ENCODE results near the gene FUBP3. TPM values are rescaled to one million over a fixed set of nuclear protein-coding genes. Genes with fewer than 3 reads are reported as not detected.

FUBP3 gene
- polyA plus RNA-seq, 1 experiment: 38.8 TPM

- TF ChIP-seq CTCF (IDR thresholded peaks at IDR 0.05; ENCODE audit: insufficient read depth, low read depth, low read length): no peak
- Histone ChIP-seq H3K4me3 (ENCODE audit: low read depth, low read length) (no peak overlapping the region), H3K36me3 (ENCODE audit: control insufficient read depth, insufficient read depth, low read length) (no peaks in the 10 kb centered on the region), H3K27me3 (ENCODE audit: control insufficient read depth, insufficient read depth, low read length) (peaks cover 70% of the 10 kb centered on the region)
- CTCF ChIA-PET: interaction anchor here (1.1 kb wide), 1 partner anchor 19 kb away, joined by 4 read pairs; no protein-coding TSS in a partner anchor
- DNase-seq (ENCODE audit: low read depth): no peak
- POLR2A ChIA-PET: no interaction called here
These were observed 85.7 kb downstream of the FUBP3 start for GRCh38 chr9:130665029-130665430.

- no peak for DNase-seq (ENCODE audit: low read depth)
- peaks cover 66% of the 10 kb centered on the region for H3K27me3 ChIP-seq (ENCODE audit: control insufficient read depth, insufficient read depth, low read length)
- no peak overlapping the region for H3K4me3 ChIP-seq (ENCODE audit: low read depth, low read length)
- ChIA-PET POLR2A (no interaction called here), CTCF (interaction anchor here (0.8 to 1.1 kb wide), 2 partner anchors 18 to 214 kb away, joined by 3 to 4 read pairs; no protein-coding TSS in a partner anchor)
- H3K36me3 ChIP-seq (ENCODE audit: control insufficient read depth, insufficient read depth, low read length): no peaks in the 10 kb centered on the region
- no peak for TF ChIP-seq CTCF (IDR thresholded peaks at IDR 0.05; ENCODE audit: insufficient read depth, low read depth, low read length)
These were observed 86.3 kb downstream of the FUBP3 start for GRCh38 chr9:130665431-130666392.

GRCh38 chr9:130666393-130667119, 87.2 kb downstream of the FUBP3 start:
- no peaks in the 10 kb centered on the region for H3K36me3 ChIP-seq (ENCODE audit: control insufficient read depth, insufficient read depth, low read length)
- ChIA-PET CTCF (no interaction called here), POLR2A (no interaction called here)
- no peak overlapping the region for H3K4me3 ChIP-seq (ENCODE audit: low read depth, low read length)
- no peak for TF ChIP-seq CTCF (IDR thresholded peaks at IDR 0.05; ENCODE audit: insufficient read depth, low read depth, low read length)
- DNase-seq (ENCODE audit: low read depth): no peak
- peaks cover 61% of the 10 kb centered on the region for H3K27me3 ChIP-seq (ENCODE audit: control insufficient read depth, insufficient read depth, low read length)

- no peak overlapping the region for H3K4me3 ChIP-seq (ENCODE audit: low read depth, low read length)
- no peak for DNase-seq (ENCODE audit: low read depth)
- ChIA-PET POLR2A (no interaction called here), CTCF (no interaction called here)
- H3K27me3 ChIP-seq (ENCODE audit: control insufficient read depth, insufficient read depth, low read length): peaks cover 55% of the 10 kb centered on the region
- no peaks in the 10 kb centered on the region for H3K36me3 ChIP-seq (ENCODE audit: control insufficient read depth, insufficient read depth, low read length)
- no peak for TF ChIP-seq CTCF (IDR thresholded peaks at IDR 0.05; ENCODE audit: insufficient read depth, low read depth, low read length)
These were observed 87.7 kb downstream of the FUBP3 start for GRCh38 chr9:130667120-130667435.

- POLR2A ChIA-PET: no interaction called here
- no peak overlapping the region for H3K4me3 ChIP-seq (ENCODE audit: low read depth, low read length)
These were observed 88.8 kb downstream of the FUBP3 start for GRCh38 chr9:130668196-130668595.

More at GRCh38 chr9:130668196-130668595, 88.8 kb downstream of the FUBP3 start:
- no peak for TF ChIP-seq CTCF (IDR thresholded peaks at IDR 0.05; ENCODE audit: insufficient read depth, low read depth, low read length)
- CTCF ChIA-PET: interaction anchor here (1.5 kb wide), 2 partner anchors 14 to 41 kb away, joined by 4 to 6 read pairs; no protein-coding TSS in a partner anchor
- peaks cover 45% of the 10 kb centered on the region for H3K27me3 ChIP-seq (ENCODE audit: control insufficient read depth, insufficient read depth, low read length)
- no peak for DNase-seq (ENCODE audit: low read depth)
- no peaks in the 10 kb centered on the region for H3K36me3 ChIP-seq (ENCODE audit: control insufficient read depth, insufficient read depth, low read length)

Data from BJ (cell line).